ENCODE measurements around the gene EPB41L4A.

The EPB41L4A gene

GRCh38 chr5:112163435-112163834 is 255.6 kb downstream of the EPB41L4A start:
- FAIRE-seq (no peak), DNase-seq (ENCODE audit: low spot score) (no peak)

- FAIRE-seq (no peak), DNase-seq (ENCODE audit: low spot score) (no peak)
These were observed 257.7 kb downstream of the EPB41L4A start for GRCh38 chr5:112161392-112161748.

- no peak for FAIRE-seq
- DNase-seq (ENCODE audit: low spot score), result peak; percentile 92
These were observed 258.3 kb downstream of the EPB41L4A start for GRCh38 chr5:112160652-112161391.

- no peak for DNase-seq (ENCODE audit: low spot score)
- no peak for FAIRE-seq
These were observed 259.6 kb downstream of the EPB41L4A start for GRCh38 chr5:112159435-112159834.

GRCh38 chr5:112156211-112156610 is 262.9 kb downstream of the EPB41L4A start:
- FAIRE-seq (no peak), DNase-seq (ENCODE audit: low spot score) (no peak)

GRCh38 chr5:112154940-112155686 is 264.0 kb downstream of the EPB41L4A start:
- no peak for FAIRE-seq

GRCh38 chr5:112149727-112150126 is 269.4 kb downstream of the EPB41L4A start:
- no peak for FAIRE-seq

More at GRCh38 chr5:112154940-112155686, 264.0 kb downstream of the EPB41L4A start:
- DNase-seq (ENCODE audit: low spot score), result no peak

GRCh38 chr5:112146323-112147226 is 272.5 kb downstream of the EPB41L4A start:
- no peak for FAIRE-seq
- peak; percentile 49 for DNase-seq (ENCODE audit: low spot score)

More at GRCh38 chr5:112149727-112150126, 269.4 kb downstream of the EPB41L4A start:
- DNase-seq (ENCODE audit: low spot score), result no peak

- FAIRE-seq, result no peak
These were observed 275.4 kb downstream of the EPB41L4A start for GRCh38 chr5:112143690-112144089.

GRCh38 chr5:112142769-112143270 is 276.3 kb downstream of the EPB41L4A start:
- FAIRE-seq, result no peak
- DNase-seq (ENCODE audit: low spot score), result no peak

More at GRCh38 chr5:112143690-112144089, 275.4 kb downstream of the EPB41L4A start:
- DNase-seq (ENCODE audit: low spot score), result no peak

GRCh38 chr5:112141582-112141981 is 277.5 kb downstream of the EPB41L4A start:
- FAIRE-seq, result no peak

GRCh38 chr5:112138526-112138925 is 280.6 kb downstream of the EPB41L4A start:
- no peak for FAIRE-seq
- DNase-seq (ENCODE audit: low spot score), result no peak

More at GRCh38 chr5:112141582-112141981, 277.5 kb downstream of the EPB41L4A start:
- no peak for DNase-seq (ENCODE audit: low spot score)

- FAIRE-seq, result no peak
- no peak for DNase-seq (ENCODE audit: low spot score)
These were observed 282.3 kb downstream of the EPB41L4A start for GRCh38 chr5:112136773-112137172.

- FAIRE-seq (no peak), DNase-seq (ENCODE audit: low spot score) (no peak)
These were observed 291.2 kb downstream of the EPB41L4A start for GRCh38 chr5:112127861-112128260.

GRCh38 chr5:112126982-112127381 is 292.1 kb downstream of the EPB41L4A start:
- FAIRE-seq (no peak), DNase-seq (ENCODE audit: low spot score) (no peak)

- FAIRE-seq (no peak), DNase-seq (ENCODE audit: low spot score) (no peak)
These were observed 293.2 kb downstream of the EPB41L4A start for GRCh38 chr5:112125903-112126302.

- no peak for FAIRE-seq
- DNase-seq (ENCODE audit: low spot score), result no peak
These were observed 294.3 kb downstream of the EPB41L4A start for GRCh38 chr5:112124788-112125187.

GRCh38 chr5:112123086-112123485 is 296.0 kb downstream of the EPB41L4A start:
- DNase-seq (ENCODE audit: low spot score) (no peak), FAIRE-seq (no peak)

GRCh38 chr5:112122353-112122752 is 296.7 kb downstream of the EPB41L4A start:
- DNase-seq (ENCODE audit: low spot score) (no peak), FAIRE-seq (no peak)

- FAIRE-seq (no peak), DNase-seq (ENCODE audit: low spot score) (no peak)
These were observed 297.8 kb downstream of the EPB41L4A start for GRCh38 chr5:112121258-112121657.

GRCh38 chr5:112119969-112120368 is 299.1 kb downstream of the EPB41L4A start:
- FAIRE-seq (no peak), DNase-seq (ENCODE audit: low spot score) (no peak)
